NCI-H2081 treated with DMSO at 0.1 percent for 48 hours (cell line): ENCODE data around the gene SLC24A4.
"Not testable (repeated sequence)": the region's sequence is repeated elsewhere in the genome, so short reads cannot be mapped to it uniquely, and the experiment has no call there.

ENCODE experiments used
- DNase-seq: peaks from one replicate; lab custom pipeline; 2025; lab: John Stamatoyannopoulos, UW

SLC24A4 gene

GRCh38 chr14:92369097-92369496, 46.1 kb downstream of the SLC24A4 start:
- no peak for DNase-seq

- DNase-seq = no peak
Observed at GRCh38 chr14:92372230-92372629, 49.3 kb downstream of the SLC24A4 start.

GRCh38 chr14:92373336-92373735, 50.4 kb downstream of the SLC24A4 start:
- DNase-seq = no peak

- no peak for DNase-seq
Observed at GRCh38 chr14:92380131-92380530, 57.2 kb downstream of the SLC24A4 start.

GRCh38 chr14:92380582-92380981, 57.6 kb downstream of the SLC24A4 start:
- DNase-seq = no peak

- DNase-seq = no peak
Observed at GRCh38 chr14:92382677-92383076, 59.7 kb downstream of the SLC24A4 start.

GRCh38 chr14:92383805-92384204, 60.8 kb downstream of the SLC24A4 start:
- no peak for DNase-seq

- no peak for DNase-seq
Observed at GRCh38 chr14:92384461-92385133, 61.6 kb downstream of the SLC24A4 start.

- no peak for DNase-seq
Observed at GRCh38 chr14:92385561-92385960, 62.6 kb downstream of the SLC24A4 start.

GRCh38 chr14:92386165-92386564, 63.2 kb downstream of the SLC24A4 start:
- DNase-seq = no peak

- DNase-seq = no peak
Observed at GRCh38 chr14:92386637-92387036, 63.7 kb downstream of the SLC24A4 start.

GRCh38 chr14:92387578-92387977, 64.6 kb downstream of the SLC24A4 start:
- no peak for DNase-seq

GRCh38 chr14:92389598-92390158, 66.7 kb downstream of the SLC24A4 start:
- no peak for DNase-seq

GRCh38 chr14:92391726-92392125, 68.8 kb downstream of the SLC24A4 start:
- DNase-seq = no peak

GRCh38 chr14:92392711-92393110, 69.7 kb downstream of the SLC24A4 start:
- no peak for DNase-seq

- no peak for DNase-seq
Observed at GRCh38 chr14:92397150-92397952, 74.4 kb downstream of the SLC24A4 start.

GRCh38 chr14:92397953-92398564, 75.1 kb downstream of the SLC24A4 start:
- DNase-seq = no peak

- DNase-seq = no peak
Observed at GRCh38 chr14:92398888-92399636, 76.1 kb downstream of the SLC24A4 start.

GRCh38 chr14:92400579-92401444, 77.8 kb downstream of the SLC24A4 start:
- DNase-seq = no peak

GRCh38 chr14:92401561-92401960, 78.6 kb downstream of the SLC24A4 start:
- DNase-seq = no peak

- DNase-seq = not testable (repeated sequence)
Observed at GRCh38 chr14:92402500-92402899, 79.5 kb downstream of the SLC24A4 start.
